Measurements from ENCODE around the gene LCN12. TPM values are rescaled to one million over a fixed set of nuclear protein-coding genes. Genes with fewer than 3 reads are reported as not detected.

LCN12 gene
- total RNA-seq, 1 donor from 2014 or later: 0.82 TPM

GRCh38 chr9:136958898-136959850 lies 7.1 kb downstream of the LCN12 start:
- DNase-seq: no peak

GRCh38 chr9:136960212-136960937 lies 8.3 kb downstream of the LCN12 start:
- no peak for DNase-seq

- DNase-seq: no peak
Observed at GRCh38 chr9:136960938-136961275, 8.8 kb downstream of the LCN12 start.

- DNase-seq: no peak
Observed at GRCh38 chr9:136961279-136962065, 9.4 kb downstream of the LCN12 start.

GRCh38 chr9:136962163-136962562 lies 10.1 kb downstream of the LCN12 start:
- no peak for DNase-seq

GRCh38 chr9:136962701-136963248 lies 10.7 kb downstream of the LCN12 start:
- no peak for DNase-seq

GRCh38 chr9:136963341-136963740 lies 11.3 kb downstream of the LCN12 start:
- no peak for DNase-seq

- DNase-seq: no peak
Observed at GRCh38 chr9:136963751-136964150, 11.7 kb downstream of the LCN12 start.

GRCh38 chr9:136964171-136964689 lies 12.2 kb downstream of the LCN12 start:
- DNase-seq: no peak

- no peak for DNase-seq
Observed at GRCh38 chr9:136964833-136965422, 12.9 kb downstream of the LCN12 start.

- no peak for DNase-seq
Observed at GRCh38 chr9:136965771-136966484, 13.9 kb downstream of the LCN12 start.

GRCh38 chr9:136968333-136969127 lies 16.5 kb downstream of the LCN12 start:
- DNase-seq: no peak

GRCh38 chr9:136969150-136969549 lies 17.1 kb downstream of the LCN12 start:
- no peak for DNase-seq

GRCh38 chr9:136969774-136970173 lies 17.7 kb downstream of the LCN12 start:
- DNase-seq: no peak

- DNase-seq: no peak
Observed at GRCh38 chr9:136970361-136970760, 18.3 kb downstream of the LCN12 start.

GRCh38 chr9:136971746-136972145 lies 19.7 kb downstream of the LCN12 start:
- no peak for DNase-seq

GRCh38 chr9:136972335-136972734 lies 20.3 kb downstream of the LCN12 start:
- no peak for DNase-seq

GRCh38 chr9:136972743-136973142 lies 20.7 kb downstream of the LCN12 start:
- DNase-seq: no peak

GRCh38 chr9:136973618-136974617 lies 21.8 kb downstream of the LCN12 start:
- DNase-seq: no peak

Measured in tongue (tissue), 2 donors.